ENCODE data around the gene EFNA5. TPM values are rescaled to one million over a fixed set of nuclear protein-coding genes. Genes with fewer than 3 reads are reported as not detected.

EFNA5 gene
- polyA plus RNA-seq, 1 of the 3 experiments (the other 2 are of a cell fraction), result 0.81 TPM

- no peak for TF ChIP-seq MEF2A (IDR thresholded peaks at IDR 0.05; ENCODE audit: borderline replicate concordance, low read depth)
- 0 out of 2 replicates have a peak, but pooled peaks have one; percentile 10 for TF ChIP-seq RAD21 (IDR thresholded peaks at IDR 0.05; ENCODE audit: low read length)
- no peak for TF ChIP-seq SIN3A (IDR thresholded peaks at IDR 0.05; ENCODE audit: borderline replicate concordance, low read depth, low read length)
- TF ChIP-seq GATA2 (CRISPR knock-in tag; IDR thresholded peaks at IDR 0.05), result 0 out of 2 replicates have a peak, but pooled peaks have one; percentile 14
- Histone ChIP-seq H3K4me2 (no peak overlapping the region), H3K36me3 (replicated peaks in 1 of 2; ENCODE audit: control insufficient read depth in 1 of 2, insufficient read depth in 2 of 2, low read length in 1 of 2) (no peaks in the 10 kb centered on the region), H3K4me1 (ENCODE audit: control insufficient read depth in 1 of 2, insufficient read depth in 2 of 2, low read depth in 1 of 2, low read length in 1 of 2) (peaks cover 0 to 32% of the 10 kb centered on the region in 2 experiments; a peak in 2 of 4 replicates), H3F3A (replicated peaks; ENCODE audit: insufficient read depth) (no peaks in the 10 kb centered on the region), H3K9me2 (no peaks in the 10 kb centered on the region), H4K20me1 (ENCODE audit: insufficient read depth) (no peaks in the 10 kb centered on the region), H3K4me3 (ENCODE audit: low read depth in 2 of 2, low read length in 1 of 2) (no peak overlapping the region), H3K9ac (no peak overlapping the region), H3K27me3 (ENCODE audit: insufficient read depth) (no peaks in the 10 kb centered on the region), H3K27ac (ENCODE audit: low read depth in 2 of 2, low read length in 1 of 2) (no peak overlapping the region; a peak in 1 of 4 replicates), H3K79me2 (ENCODE audit: insufficient read depth) (no peaks in the 10 kb centered on the region), H2AFZ (ENCODE audit: low read depth) (no peak overlapping the region), H3K9me3 (no peaks in the 10 kb centered on the region)
- CTCF ChIA-PET, result interaction anchor here (1.0 to 2.5 kb wide), 9 partner anchors 9 to 155 kb away, joined by 3 to 9 read pairs (median 4); no protein-coding TSS in a partner anchor
- WGBS (ENCODE audit: low lambda C conversion rate), result 70% methylated on average over 9 of the region's 9 CpGs
- no peak for DNase-seq
- POLR2A ChIA-PET, result no interaction called here
Measured at GRCh38 chr5:107607671-107608345, 62.9 kb downstream of the EFNA5 start.

DNA sequence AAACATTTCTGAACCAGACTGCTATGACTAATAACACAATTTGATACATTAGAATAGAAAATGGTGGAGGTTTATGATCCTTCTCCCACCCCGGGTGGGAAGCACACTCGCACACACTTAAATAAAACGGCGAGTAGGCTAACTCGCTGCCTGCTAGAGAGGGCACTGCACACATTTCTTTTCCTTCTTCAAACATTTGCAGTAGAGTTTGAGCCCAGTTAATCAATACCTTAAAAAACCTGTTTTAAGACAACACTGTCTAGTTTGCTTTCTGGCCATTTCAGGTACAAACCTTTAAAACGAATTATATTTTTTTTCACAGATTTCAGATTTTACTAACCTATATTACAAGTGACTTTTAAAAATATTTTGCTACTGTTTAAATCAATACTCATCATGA lies 63.5 kb downstream of the EFNA5 start:
- H3K4me1 ChIP-seq (ENCODE audit: control insufficient read depth in 1 of 2, insufficient read depth in 2 of 2, low read depth in 1 of 2, low read length in 1 of 2), result peaks cover 0 to 38% of the 10 kb centered on the region in 2 experiments; a peak in 2 of 4 replicates
- ChIA-PET CTCF (interaction anchor here (1.2 to 2.5 kb wide), 6 partner anchors 11 to 155 kb away, joined by 3 to 9 read pairs (median 4); no protein-coding TSS in a partner anchor), POLR2A (no interaction called here)
- H3K79me2 ChIP-seq (ENCODE audit: insufficient read depth), result no peaks in the 10 kb centered on the region
- H3K9ac ChIP-seq, result no peak overlapping the region
- H3K4me3 ChIP-seq (ENCODE audit: low read depth in 2 of 2, low read length in 1 of 2), result no peak overlapping the region
- no peak overlapping the region for H3K4me2 ChIP-seq
- no peaks in the 10 kb centered on the region for H3K36me3 ChIP-seq (replicated peaks in 1 of 2; ENCODE audit: control insufficient read depth in 1 of 2, insufficient read depth in 2 of 2, low read length in 1 of 2)
- no peaks in the 10 kb centered on the region for H3K9me2 ChIP-seq
- no peak for DNase-seq
- H4K20me1 ChIP-seq (ENCODE audit: insufficient read depth), result no peaks in the 10 kb centered on the region
- no peaks in the 10 kb centered on the region for H3K27me3 ChIP-seq (ENCODE audit: insufficient read depth)
- no peak overlapping the region for H2AFZ ChIP-seq (ENCODE audit: low read depth)
- H3K9me3 ChIP-seq, result no peaks in the 10 kb centered on the region
- no peak overlapping the region for H3K27ac ChIP-seq (ENCODE audit: low read depth in 2 of 2, low read length in 1 of 2)
- no peaks in the 10 kb centered on the region for H3F3A ChIP-seq (replicated peaks; ENCODE audit: insufficient read depth)
- 87% methylated on average over 6 of the region's 6 CpGs for whole genome bisulfite sequencing (ENCODE audit: low lambda C conversion rate)
- TF ChIP-seq POLR2AphosphoS5 (IDR thresholded peaks at IDR 0.05; ENCODE audit: low read depth, low read length), result no peak
- no peak for TF ChIP-seq SMC3 (IDR thresholded peaks at IDR 0.05; ENCODE audit: low read depth, low read length)
- TF ChIP-seq USF2 (IDR thresholded peaks at IDR 0.05; ENCODE audit: borderline replicate concordance, low read depth, low read length), result no peak
- TF ChIP-seq ELF1 (IDR thresholded peaks at IDR 0.05), result no peak
- TF ChIP-seq MEF2A (IDR thresholded peaks at IDR 0.05; ENCODE audit: borderline replicate concordance, low read depth), result no peak
- no peak for TF ChIP-seq NFIC (IDR thresholded peaks at IDR 0.05; ENCODE audit: borderline replicate concordance)

DNA sequence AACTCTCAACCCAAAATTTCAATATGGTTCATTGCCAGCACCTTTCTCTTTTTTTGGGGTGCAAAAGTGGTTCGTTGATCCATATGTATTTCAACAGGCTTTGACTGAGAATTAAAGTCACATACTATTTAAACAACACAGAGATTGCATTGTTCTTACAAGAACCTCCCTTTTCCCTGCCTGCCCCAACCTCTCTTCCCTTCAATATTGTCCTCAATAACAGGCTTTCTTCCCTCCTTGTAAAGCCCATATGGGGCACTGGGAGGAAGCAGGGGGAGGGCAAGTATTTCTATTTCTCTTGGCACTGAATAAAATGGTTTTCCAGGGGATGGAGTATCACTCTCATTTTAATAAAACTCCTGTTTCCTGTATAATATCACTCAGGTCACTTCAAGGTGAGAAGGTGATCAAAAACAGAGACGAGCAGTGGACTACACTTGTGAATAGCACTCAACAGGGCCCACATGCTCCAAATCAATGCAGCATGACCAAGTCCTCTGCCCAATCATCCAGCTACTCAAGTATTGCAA lies 65.1 kb downstream of the EFNA5 start:
- Histone ChIP-seq H3K4me3 (ENCODE audit: low read depth in 2 of 2, low read length in 1 of 2) (no peak overlapping the region), H3K36me3 (replicated peaks in 1 of 2; ENCODE audit: control insufficient read depth in 1 of 2, insufficient read depth in 2 of 2, low read length in 1 of 2) (no peaks in the 10 kb centered on the region), H3K9ac (no peak overlapping the region), H3F3A (replicated peaks; ENCODE audit: insufficient read depth) (no peaks in the 10 kb centered on the region), H3K4me1 (ENCODE audit: control insufficient read depth in 1 of 2, insufficient read depth in 2 of 2, low read depth in 1 of 2, low read length in 1 of 2) (peaks cover 0 to 39% of the 10 kb centered on the region in 2 experiments; a peak in 2 of 4 replicates), H3K9me3 (no peaks in the 10 kb centered on the region), H3K27me3 (ENCODE audit: insufficient read depth) (no peaks in the 10 kb centered on the region), H2AFZ (ENCODE audit: low read depth) (no peak overlapping the region), H3K4me2 (no peak overlapping the region), H3K9me2 (no peaks in the 10 kb centered on the region), H4K20me1 (ENCODE audit: insufficient read depth) (no peaks in the 10 kb centered on the region), H3K79me2 (ENCODE audit: insufficient read depth) (no peaks in the 10 kb centered on the region), H3K27ac (ENCODE audit: low read depth in 2 of 2, low read length in 1 of 2) (peak overlapping the region in 1 of 2 experiments; percentile 67; a peak in 2 of 4 replicates)
- no peak for DNase-seq
- ChIA-PET CTCF (interaction anchor here (2.9 kb wide), 1 partner anchor 34 kb away, joined by 13 read pairs; no protein-coding TSS in a partner anchor), POLR2A (interaction anchor here (0.9 kb wide), 1 partner anchor 64 kb away, joined by 4 read pairs; no protein-coding TSS in a partner anchor)
- 58% methylated on average over 2 of the region's 2 CpGs for WGBS (ENCODE audit: low lambda C conversion rate)
- TF ChIP-seq EZH2phosphoT487 (IDR thresholded peaks at IDR 0.05; ENCODE audit: borderline replicate concordance, low read depth), result no peak
- TF ChIP-seq EP300 (IDR thresholded peaks at IDR 0.05; ENCODE audit: borderline replicate concordance in 1 of 2, low read depth in 1 of 2, low read length in 1 of 2), result no peak
- TF ChIP-seq USF2 (IDR thresholded peaks at IDR 0.05; ENCODE audit: borderline replicate concordance, low read depth, low read length), result no peak
- no peak for TF ChIP-seq SMC3 (IDR thresholded peaks at IDR 0.05; ENCODE audit: low read depth, low read length)
- TF ChIP-seq MXI1 (IDR thresholded peaks at IDR 0.05; ENCODE audit: low read depth, low read length), result no peak
- TF ChIP-seq SIN3A (IDR thresholded peaks at IDR 0.05; ENCODE audit: borderline replicate concordance, low read depth, low read length), result no peak
- no peak for TF ChIP-seq RXRA (IDR thresholded peaks at IDR 0.05; ENCODE audit: borderline replicate concordance, low read depth)
- no peak for TF ChIP-seq CTCF (IDR thresholded peaks at IDR 0.05)
- no peak for TF ChIP-seq NFIC (IDR thresholded peaks at IDR 0.05; ENCODE audit: borderline replicate concordance)

Data from SK-N-SH (cell line).